ENCODE data around the gene NRAP. TPM values are rescaled to one million over a fixed set of nuclear protein-coding genes. Genes with fewer than 3 reads are reported as not detected.

The NRAP gene
- total and polyA plus RNA-seq, 2 of the 4 experiments (the other 2 are of a cell fraction) = not detected

GRCh38 chr10:113630929-113631533, 32.8 kb downstream of the NRAP start:
- no peak overlapping the region for H2AK9ac ChIP-seq (replicated peaks; ENCODE audit: low read depth, low read length, poor library complexity)
- no peak overlapping the region for H3K23ac ChIP-seq (ENCODE audit: low read depth, low read length)
- peaks cover 7% of the 10 kb centered on the region for H3K27me3 ChIP-seq (ENCODE audit: control insufficient read depth, insufficient read depth, low read length)
- no peaks in the 10 kb centered on the region for H3K9me1 ChIP-seq (ENCODE audit: insufficient read depth, low read length)
- no peak overlapping the region for H3K4ac ChIP-seq (ENCODE audit: low read depth, low read length)
- H3K79me1 ChIP-seq (ENCODE audit: low read depth in 1 of 2, low read length in 2 of 2) = no peaks in the 10 kb centered on the region
- WGBS, 2 experiments (ENCODE audit: extremely low coverage in 2 of 2, insufficient read length in 1 of 2) = no CpG with 5 or more reads among the region's 5 CpGs
- TF ChIP-seq CEBPB (IDR thresholded peaks at IDR 0.05; ENCODE audit: low read depth, low read length) (no peak), NFE2L2 (IDR thresholded peaks at IDR 0.05; ENCODE audit: low read depth, low read length) (no peak), USF2 (IDR thresholded peaks at IDR 0.05; ENCODE audit: low read depth, low read length) (no peak), RAD21 (IDR thresholded peaks at IDR 0.05; ENCODE audit: low read length) (no peak), MAFK (IDR thresholded peaks at IDR 0.05; ENCODE audit: low read depth, low read length) (no peak), RCOR1 (IDR thresholded peaks at IDR 0.05; ENCODE audit: insufficient replicate concordance, low read length) (no peak), RFX5 (IDR thresholded peaks at IDR 0.05; ENCODE audit: low read depth, low read length) (no peak)
- dilution Hi-C loops (cut with HindIII; ENCODE audit: low sequenced_read_pairs, unreplicated experiment) (no loop called here), in situ Hi-C loops (cut with MboI; ENCODE audit: low sequenced_read_pairs) (no loop called here), intact Hi-C loops (cut with micrococcal nuclease) (no loop called here)
- no peak overlapping the region for H3K14ac ChIP-seq (replicated peaks; ENCODE audit: low read depth, low read length)
- no peak overlapping the region for H3K56ac ChIP-seq (ENCODE audit: extremely low read depth, insufficient read depth, low read length)
- no peak overlapping the region for H3K9ac ChIP-seq (ENCODE audit: low read depth, low read length)
- H3K4me1 ChIP-seq (ENCODE audit: control insufficient read depth, insufficient read depth, low read length) = no peaks in the 10 kb centered on the region
- H2BK20ac ChIP-seq (ENCODE audit: low read depth, low read length) = no peak overlapping the region
- no peaks in the 10 kb centered on the region for H3K9me3 ChIP-seq (ENCODE audit: control insufficient read depth, insufficient read depth, low read length)
- DNase-seq (no peak), ATAC-seq (ENCODE audit: low read depth) (no peak)
- H3K18ac ChIP-seq (ENCODE audit: low read depth, low read length) = no peak overlapping the region
- H4K8ac ChIP-seq (ENCODE audit: low read depth in 2 of 2, low read length in 2 of 2) = no peak overlapping the region
- no peak overlapping the region for H2BK5ac ChIP-seq (ENCODE audit: low read depth, low read length, poor library complexity, severe bottlenecking)
- H4K5ac ChIP-seq (ENCODE audit: low read depth, low read length) = no peak overlapping the region
- no peak overlapping the region for H4K91ac ChIP-seq (ENCODE audit: insufficient read depth, low read depth, low read length)
- H3K4me2 ChIP-seq (ENCODE audit: low read depth, low read length) = no peak overlapping the region
- H3K27ac ChIP-seq (ENCODE audit: insufficient read depth, low read length) = no peak overlapping the region
- no peak overlapping the region for H2BK15ac ChIP-seq (ENCODE audit: low read depth, low read length)
- no peak overlapping the region for H2AFZ ChIP-seq (replicated peaks; ENCODE audit: low read length, poor library complexity)
- H2AK5ac ChIP-seq (ENCODE audit: low read depth, low read length) = no peak overlapping the region
- CTCF ChIA-PET = no interaction called here
- H4K20me1 ChIP-seq (ENCODE audit: insufficient read depth, low read length) = no peaks in the 10 kb centered on the region
- H3K36me3 ChIP-seq (ENCODE audit: control insufficient read depth, insufficient read depth, low read length) = no peaks in the 10 kb centered on the region
- no peak overlapping the region for H2BK120ac ChIP-seq (ENCODE audit: low read depth, low read length)
- BruUV-seq (replicated peaks) = no TSS peak
- POLR2A ChIA-PET (ENCODE audit: unreplicated experiment) = no interaction called here
- H3K4me3 ChIP-seq (ENCODE audit: insufficient read depth, low read depth, low read length) = no peak overlapping the region
